Tibial artery (tissue), 4 donors: ENCODE results near the gene TXLNA.

Experiments used
- DNase-seq, 2 donors: peaks; one replicate each; pipeline ENCODE4 v3.0.0-alpha.2; 2019
- H3K27ac ChIP-seq, 2 donors: fragments of 200-600 bp; sonication (generic) in 1 of 2; 1 replicate in 1 of 2; 2 replicates in 1 of 2; pipeline ENCODE4 v1.5.1; 2018 to 2019; ENCODE audit warnings: mild to moderate bottlenecking in 1 of 2
- H3K27me3 ChIP-seq, 2 donors: fragments of 200-600 bp; sonication (generic) in 1 of 2; one replicate each; pipeline versions ENCODE4 v1.5.1 to v1.6.0; 2016 to 2019
- H3K36me3 ChIP-seq, 3 donors: fragments of 200-600 bp; sonication (generic) in 2 of 3; one replicate each; pipeline ENCODE4 v1.5.1; 2016 to 2019; ENCODE audit warnings: mild to moderate bottlenecking in 2 of 3
- H3K4me1 ChIP-seq, 4 donors: fragments of 200-600 bp; sonication (generic) in 2 of 4; 1 replicate in 3 of 4; 2 replicates in 1 of 4; pipeline ENCODE4 v1.5.1; 2016 to 2019
- H3K4me3 ChIP-seq, 2 donors: fragments of 200-600 bp; sonication (generic) in 1 of 2; 1 replicate in 1 of 2; 2 replicates in 1 of 2; pipeline ENCODE4 v1.5.1; 2018 to 2019; ENCODE audit warnings: mild to moderate bottlenecking in 2 of 2
- H3K9me3 ChIP-seq, 3 donors: fragments of 200-600 bp; sonication (generic) in 1 of 3; one replicate each; pipeline ENCODE4 v1.5.1; 2016 to 2019
- CTCF ChIP-seq, 2 experiments: fragments of 200-600 bp in 1 of 2; fragments of 450-650 bp in 1 of 2; IDR thresholded peaks; one replicate each; pipeline ENCODE4 v1.5.1; 2017 to 2019; ENCODE audit warnings: antibody characterized with exemption in 2 of 2, mild to moderate bottlenecking in 1 of 2, moderate library complexity in 1 of 2
- intact Hi-C: fragments of 100-400 bp; cut with DNase I; formaldehyde crosslinking; loops from one replicate; pipeline ENCODE4 v1.15.0; 2023; ENCODE audit warnings: low total_unique reads

TXLNA gene

GRCh38 chr1:32239337-32239736 lies 59.9 kb downstream of the TXLNA start:
- intact Hi-C loops = loop anchor here (10.0 kb wide), 1 partner anchor 55 kb away; no protein-coding TSS in a partner anchor
- no peak for TF ChIP-seq CTCF (IDR thresholded peaks at IDR 0.05)
- no peak for DNase-seq
- Histone ChIP-seq H3K27me3 (no peaks in the 10 kb centered on the region), H3K9me3 (no peaks in the 10 kb centered on the region), H3K4me3 (no peak overlapping the region), H3K36me3 (peaks cover 0 to 13% (median 7%) of the 10 kb centered on the region in 3 donors), H3K4me1 (peaks cover 0 to 22% (median 19%) of the 10 kb centered on the region in 4 donors), H3K27ac (peak overlapping the region; percentile 77 to 87)

GRCh38 chr1:32239790-32240139 lies 60.3 kb downstream of the TXLNA start:
- no peaks in the 10 kb centered on the region for H3K27me3 ChIP-seq
- H3K36me3 ChIP-seq = peaks cover 0 to 9% (median 3%) of the 10 kb centered on the region in 3 donors
- H3K4me1 ChIP-seq = peaks cover 0 to 22% (median 19%) of the 10 kb centered on the region in 4 donors
- DNase-seq = peak in 1 of 2 donors; percentile 70
- intact Hi-C loops = loop anchor here (5.0 to 10.0 kb wide), 2 partner anchors 32 to 55 kb away; partner anchors contain the start of genes DCDC2B and IQCC
- peak overlapping the region; percentile 60 to 61 for H3K4me3 ChIP-seq
- H3K27ac ChIP-seq = peak overlapping the region; percentile 77 to 87
- no peak for TF ChIP-seq CTCF (IDR thresholded peaks at IDR 0.05)
- H3K9me3 ChIP-seq = no peaks in the 10 kb centered on the region

GRCh38 chr1:32240140-32240951 lies 60.9 kb downstream of the TXLNA start:
- Histone ChIP-seq H3K27me3 (no peaks in the 10 kb centered on the region), H3K9me3 (no peaks in the 10 kb centered on the region), H3K4me1 (peaks cover 0 to 22% (median 19%) of the 10 kb centered on the region in 4 donors), H3K36me3 (peaks cover 0 to 3% (median 0%) of the 10 kb centered on the region in 3 donors), H3K4me3 (peak overlapping the region; percentile 60 to 61), H3K27ac (peak overlapping the region; percentile 77 to 87)
- intact Hi-C loops = loop anchor here (5.0 kb wide), 1 partner anchor 33 kb away; the partner anchor contains the start of genes DCDC2B and IQCC
- peak; percentile 28 to 29 for TF ChIP-seq CTCF (IDR thresholded peaks at IDR 0.05)
- DNase-seq = peak; percentile 69 to 91

- Histone ChIP-seq H3K4me3 (peak overlapping the region; percentile 60 to 61), H3K27me3 (no peaks in the 10 kb centered on the region), H3K36me3 (no peaks in the 10 kb centered on the region), H3K4me1 (peaks cover 0 to 22% (median 19%) of the 10 kb centered on the region in 4 donors), H3K27ac (peak overlapping the region; percentile 77 to 87), H3K9me3 (no peaks in the 10 kb centered on the region)
- TF ChIP-seq CTCF (IDR thresholded peaks at IDR 0.05) = no peak
- peak; percentile 55 to 85 for DNase-seq
- intact Hi-C loops = loop anchor here (5.0 kb wide), 1 partner anchor 34 kb away; the partner anchor contains the start of genes DCDC2B and IQCC
These were observed 61.7 kb downstream of the TXLNA start for GRCh38 chr1:32241001-32241763.

- Histone ChIP-seq H3K9me3 (no peaks in the 10 kb centered on the region), H3K27me3 (no peaks in the 10 kb centered on the region), H3K4me3 (no peak overlapping the region), H3K36me3 (no peaks in the 10 kb centered on the region), H3K27ac (peak overlapping the region in 1 of 2 donors; percentile 77), H3K4me1 (peaks cover 0 to 34% (median 28%) of the 10 kb centered on the region in 4 donors)
- peak in 1 of 2 donors; percentile 31 for DNase-seq
- TF ChIP-seq CTCF (IDR thresholded peaks at IDR 0.05) = no peak
- intact Hi-C loops = loop anchor here (5.0 kb wide), 1 partner anchor 35 kb away; the partner anchor contains the start of genes DCDC2B and IQCC
These were observed 62.9 kb downstream of the TXLNA start for GRCh38 chr1:32242341-32242851.
